SH-SY5Y (cell line): ENCODE measurements around the gene C4orf46.

Source experiments
- GATA2 ChIP-seq: IDR thresholded peaks from 2 replicates; pipeline ENCODE4 v1.6.1; 2011; ENCODE audit warnings: mild to moderate bottlenecking, low read depth, low read length
- GATA3 ChIP-seq: IDR thresholded peaks from 2 replicates; pipeline ENCODE4 v1.6.1; 2011; ENCODE audit warnings: low read depth, mild to moderate bottlenecking, low read length, moderate library complexity

- TF ChIP-seq GATA3, result no peak
- TF ChIP-seq GATA2, result no peak
Measured at GRCh38 chr4:158671665-158671914, at the start of gene C4orf46.
